Esophagus squamous epithelium (tissue), 5 donors: ENCODE data around the gene NBPF4. TPM values are rescaled to one million over a fixed set of nuclear protein-coding genes. Genes with fewer than 3 reads are reported as not detected.
"Not testable (repeated sequence)": the region's sequence is repeated elsewhere in the genome, so short reads cannot be mapped to it uniquely, and the experiment has no call there.

Experiments used
- DNase-seq: peaks from one replicate; lab custom pipeline; 2025; lab: John Stamatoyannopoulos, UW
- H3K27ac ChIP-seq, 4 donors: fragments of 200-600 bp; sonication (generic); one replicate each; pipeline ENCODE4 v1.5.1; 2016 to 2019; ENCODE audit warnings: mild to moderate bottlenecking in 1 of 4
- H3K27me3 ChIP-seq, 4 donors: fragments of 200-600 bp; sonication (generic); 1 replicate in 3 of 4; 2 replicates in 1 of 4; pipeline versions ENCODE4 v1.5.1 to v1.6.0; 2017 to 2021; ENCODE audit warnings: antibody characterized with exemption in 1 of 4
- H3K36me3 ChIP-seq, 3 donors: fragments of 200-600 bp; sonication (generic); one replicate each; pipeline ENCODE4 v1.5.1; 2016 to 2019
- H3K4me1 ChIP-seq, 3 donors: fragments of 200-600 bp; sonication (generic); one replicate each; pipeline ENCODE4 v1.5.1; 2017 to 2019
- H3K4me3 ChIP-seq, 4 donors: fragments of 200-600 bp; sonication (generic); 1 replicate in 3 of 4; 2 replicates in 1 of 4; pipeline ENCODE4 v1.5.1; 2016 to 2019; ENCODE audit warnings: mild to moderate bottlenecking in 2 of 4, moderate library complexity in 1 of 4
- H3K9me3 ChIP-seq, 3 donors: fragments of 200-600 bp; sonication (generic); one replicate each; pipeline ENCODE4 v1.5.1; 2016 to 2019
- WGBS, 2 donors: methylation state at CpG; one replicate each; pipeline ENCODE4 v1.1.5; 2018; 5-methylcytosine and 5-hydroxymethylcytosine counted together
- intact Hi-C: fragments of 100-400 bp; cut with DNase I; formaldehyde crosslinking; loops from one replicate; pipeline ENCODE4 v1.15.0; 2022
- total RNA-seq, 4 donors: library from RNA; depleted of rRNA; stranded (reverse); fragments of >200 nt; gene quantifications; one replicate each; pipeline ENCODE4 v1.1.0, GENCODE V29; 2016
- donor health status: DM: yes; HTN: yes; CAD: no.

Gene NBPF4
- under 1 TPM in 1 of 4 donors, not detected in 3; 0.41 TPM for total RNA-seq

GRCh38 chr1:108243976-108244375 is at the start of gene NBPF4:
Gene NBPF4 (minus strand): TSS chr1:108244076. CDS start chr1:108243761, 315 bp downstream.
- H3K4me3 ChIP-seq, H3K36me3 ChIP-seq, H3K4me1 ChIP-seq, DNase-seq, H3K9me3 ChIP-seq, intact Hi-C loops, H3K27ac ChIP-seq, H3K27me3 ChIP-seq: not testable (repeated sequence)
- WGBS, 2 donors: no CpG with 5 or more reads among the region's 3 CpGs

- H3K36me3 ChIP-seq, intact Hi-C loops, H3K4me3 ChIP-seq, H3K27me3 ChIP-seq, H3K4me1 ChIP-seq, DNase-seq, H3K9me3 ChIP-seq, H3K27ac ChIP-seq: not testable (repeated sequence)
- WGBS, 2 donors: no CpG with 5 or more reads among the region's 6 CpGs
These were observed 38.8 kb upstream of the NBPF4 start for GRCh38 chr1:108282528-108283257.

GRCh38 chr1:108272485-108273327 is 28.8 kb upstream of the NBPF4 start:
- H3K27me3 ChIP-seq, H3K36me3 ChIP-seq, H3K27ac ChIP-seq, H3K4me3 ChIP-seq, H3K4me1 ChIP-seq, H3K9me3 ChIP-seq, intact Hi-C loops, DNase-seq: not testable (repeated sequence)
- no CpG with 5 or more reads among the region's 61 CpGs for WGBS, 2 donors

GRCh38 chr1:108267097-108267496 is 23.2 kb upstream of the NBPF4 start:
- 71% methylated on average over 1 of the region's 1 CpG; no CpG with 5 or more reads in 1 of the 2 donors for WGBS, 2 donors
- H3K27ac ChIP-seq, intact Hi-C loops, DNase-seq, H3K27me3 ChIP-seq, H3K36me3 ChIP-seq, H3K4me1 ChIP-seq, H3K4me3 ChIP-seq, H3K9me3 ChIP-seq: not testable (repeated sequence)

GRCh38 chr1:108261967-108262366 is 18.1 kb upstream of the NBPF4 start:
- H3K4me1 ChIP-seq, DNase-seq, intact Hi-C loops, H3K36me3 ChIP-seq, H3K27ac ChIP-seq, H3K9me3 ChIP-seq, H3K27me3 ChIP-seq, H3K4me3 ChIP-seq: not testable (repeated sequence)
- no CpG with 5 or more reads among the region's 11 CpGs for WGBS, 2 donors

- H3K36me3 ChIP-seq, H3K27me3 ChIP-seq, DNase-seq, H3K9me3 ChIP-seq, intact Hi-C loops, H3K4me3 ChIP-seq, H3K27ac ChIP-seq, H3K4me1 ChIP-seq: not testable (repeated sequence)
- no CpG with 5 or more reads among the region's 10 CpGs for WGBS, 2 donors
These were observed 17.6 kb upstream of the NBPF4 start for GRCh38 chr1:108261519-108261918.

- H3K9me3 ChIP-seq, H3K4me3 ChIP-seq, intact Hi-C loops, H3K4me1 ChIP-seq, H3K27me3 ChIP-seq, DNase-seq, H3K27ac ChIP-seq, H3K36me3 ChIP-seq: not testable (repeated sequence)
- WGBS, 2 donors: no CpG with 5 or more reads among the region's 4 CpGs
These were observed 16.8 kb upstream of the NBPF4 start for GRCh38 chr1:108260578-108261259.

GRCh38 chr1:108255426-108255825 is 11.6 kb upstream of the NBPF4 start:
- H3K9me3 ChIP-seq, H3K36me3 ChIP-seq, H3K27me3 ChIP-seq, H3K4me1 ChIP-seq, H3K27ac ChIP-seq, DNase-seq, intact Hi-C loops, H3K4me3 ChIP-seq: not testable (repeated sequence)

GRCh38 chr1:108239426-108239825 is 4.5 kb downstream of the NBPF4 start:
- DNase-seq, H3K27ac ChIP-seq, H3K4me1 ChIP-seq, intact Hi-C loops, H3K4me3 ChIP-seq, H3K27me3 ChIP-seq, H3K9me3 ChIP-seq, H3K36me3 ChIP-seq: not testable (repeated sequence)
- no CpG with 5 or more reads among the region's 2 CpGs for WGBS, 2 donors

GRCh38 chr1:108235308-108235707 is 8.6 kb downstream of the NBPF4 start:
- intact Hi-C loops, DNase-seq, H3K27ac ChIP-seq, H3K4me1 ChIP-seq, H3K27me3 ChIP-seq, H3K9me3 ChIP-seq, H3K36me3 ChIP-seq, H3K4me3 ChIP-seq: not testable (repeated sequence)
- WGBS, 2 donors: no CpG with 5 or more reads among the region's 2 CpGs

GRCh38 chr1:108232183-108232582 is 11.7 kb downstream of the NBPF4 start:
- H3K9me3 ChIP-seq, H3K36me3 ChIP-seq, DNase-seq, intact Hi-C loops, H3K27ac ChIP-seq, H3K4me1 ChIP-seq, H3K27me3 ChIP-seq, H3K4me3 ChIP-seq: not testable (repeated sequence)
- WGBS, 2 donors: no CpG with 5 or more reads among the region's 3 CpGs

- H3K4me3 ChIP-seq, H3K9me3 ChIP-seq, H3K27me3 ChIP-seq, H3K27ac ChIP-seq, DNase-seq, intact Hi-C loops, H3K36me3 ChIP-seq, H3K4me1 ChIP-seq: not testable (repeated sequence)
- no CpG with 5 or more reads among the region's 3 CpGs for WGBS, 2 donors
These were observed 13.9 kb downstream of the NBPF4 start for GRCh38 chr1:108229976-108230375.

- WGBS, 2 donors: no CpG with 5 or more reads among the region's 7 CpGs
- DNase-seq, H3K4me1 ChIP-seq, H3K9me3 ChIP-seq, H3K4me3 ChIP-seq, intact Hi-C loops, H3K27ac ChIP-seq, H3K36me3 ChIP-seq, H3K27me3 ChIP-seq: not testable (repeated sequence)
These were observed 16.1 kb downstream of the NBPF4 start for GRCh38 chr1:108227772-108228171.
